CD4-positive, alpha-beta T cell (primary cell): ENCODE results near the gene UROS. TPM values are rescaled to one million over a fixed set of nuclear protein-coding genes. Genes with fewer than 3 reads are reported as not detected.

Experiments used
- ATAC-seq: fragments of 200-7000 bp; cut with Tn5 transposase; one replicate; pipeline ENCODE4 v1.10.0; 2022; ENCODE audit warnings: mild to moderate bottlenecking; ENCODE audit not compliant: poor library complexity
- CTCF ChIA-PET: fragments of 350-600 bp; sonication (Branson Sonifier 250); formaldehyde crosslinking; loops from one replicate; lab custom pipeline; 2021; ENCODE audit warnings: antibody characterized with exemption, inconsistent platforms; lab: Charles Lee
- POLR2A ChIA-PET: fragments of 350-600 bp; sonication (Branson Sonifier 250); formaldehyde crosslinking; loops from one replicate; lab custom pipeline; 2021; ENCODE audit warnings: antibody characterized with exemption, inconsistent platforms; lab: Charles Lee
- DNase-seq, 14 experiments: peaks; one replicate each; pipeline ENCODE4 v3.0.0-alpha.2; 2013 to 2020; ENCODE audit warnings: mixed read lengths in 2 of 14
- H3K27ac ChIP-seq, 2 donors: one replicate each; pipeline versions ENCODE4 v1.5.1 to v1.7.0; 2013; ENCODE audit warnings: low read length in 2 of 2, low read depth in 1 of 2, mild to moderate bottlenecking in 1 of 2
- H3K27me3 ChIP-seq, 2 experiments: 1 replicate in 1 of 2; 2 replicates in 1 of 2; pipeline versions ENCODE4 v1.6.1 to v1.7.0; 2013; ENCODE audit warnings: low read length in 2 of 2, control low read depth in 1 of 2, mild to moderate bottlenecking in 1 of 2, moderate library complexity in 1 of 2; ENCODE audit not compliant: insufficient read depth in 2 of 2, control insufficient read depth in 1 of 2
- H3K36me3 ChIP-seq: one replicate; pipeline ENCODE4 v1.6.1; 2013; ENCODE audit warnings: low read length, control low read depth; ENCODE audit not compliant: insufficient read depth
- H3K4me1 ChIP-seq: one replicate; pipeline ENCODE4 v1.6.1; 2013; ENCODE audit warnings: low read length, control low read depth; ENCODE audit not compliant: insufficient read depth
- H3K4me3 ChIP-seq: one replicate; pipeline ENCODE4 v1.5.1; 2013; ENCODE audit warnings: mild to moderate bottlenecking, low read length, moderate library complexity
- H3K9me3 ChIP-seq, 2 experiments: 1 replicate in 1 of 2; 2 replicates in 1 of 2; pipeline versions ENCODE4 v1.6.1 to v1.7.0; 2013; ENCODE audit warnings: low read length in 2 of 2, mild to moderate bottlenecking in 2 of 2, control low read depth in 1 of 2, moderate library complexity in 1 of 2; ENCODE audit not compliant: control insufficient read depth in 1 of 2, insufficient read depth in 1 of 2
- H3K27ac Mint-ChIP-seq: one replicate; pipeline ENCODE4 v1.8.0; 2020; ENCODE audit warnings: mixed read lengths
- H3K27me3 Mint-ChIP-seq: one replicate; pipeline ENCODE4 v1.8.0; 2021; ENCODE audit warnings: mixed read lengths
- H3K36me3 Mint-ChIP-seq: one replicate; pipeline ENCODE4 v1.8.0; 2021; ENCODE audit warnings: low read depth, mixed read lengths
- H3K4me1 Mint-ChIP-seq: one replicate; pipeline ENCODE4 v1.8.0; 2021; ENCODE audit warnings: low read depth, mixed read lengths
- H3K4me3 Mint-ChIP-seq: one replicate; pipeline ENCODE4 v1.8.0; 2020; ENCODE audit warnings: mild to moderate bottlenecking, mixed read lengths
- H3K9me3 Mint-ChIP-seq: one replicate; pipeline ENCODE4 v1.8.0; 2020; ENCODE audit warnings: mixed read lengths
- intact Hi-C, 2 experiments: fragments of 100-400 bp; cut with DNase I in 1 of 2; cut with micrococcal nuclease in 1 of 2; formaldehyde crosslinking; loops; one replicate each; pipeline versions ENCODE4 v1.15.1 to v1.9.0; 2023 to 2025; cut with DNase I, micrococcal nuclease
- total RNA-seq, 174 experiments: library from RNA in 2 of 174; stranded (reverse) in 2 of 174; gene quantifications; one replicate each; pipeline ENCODE4 v1.2.3 and lab custom pipeline; 2021 to 2026
- TF ChIP-seq, protein P1 (sequence below): fragments of 200-600 bp; IDR thresholded peaks from one replicate; pipeline ENCODE4 v1.8.0; 2022; ENCODE audit warnings: antibody characterized with exemption, mild to moderate bottlenecking

The UROS gene
- total RNA-seq, 2 experiments from 2014 or later: 18.2 to 18.6 TPM

GRCh38 chr10:125801574-125801973 is 21.5 kb downstream of the UROS start:
- H3K9me3 Mint-ChIP-seq: no peaks in the 10 kb centered on the region
- ChIA-PET CTCF (no interaction called here), POLR2A (no interaction called here)
- ATAC-seq: no peak
- H3K4me1 Mint-ChIP-seq: no peaks in the 10 kb centered on the region
- no peak overlapping the region for H3K4me3 ChIP-seq
- no peak overlapping the region for H3K4me3 Mint-ChIP-seq
- no peaks in the 10 kb centered on the region for H3K4me1 ChIP-seq
- TF ChIP-seq, protein P1, sequence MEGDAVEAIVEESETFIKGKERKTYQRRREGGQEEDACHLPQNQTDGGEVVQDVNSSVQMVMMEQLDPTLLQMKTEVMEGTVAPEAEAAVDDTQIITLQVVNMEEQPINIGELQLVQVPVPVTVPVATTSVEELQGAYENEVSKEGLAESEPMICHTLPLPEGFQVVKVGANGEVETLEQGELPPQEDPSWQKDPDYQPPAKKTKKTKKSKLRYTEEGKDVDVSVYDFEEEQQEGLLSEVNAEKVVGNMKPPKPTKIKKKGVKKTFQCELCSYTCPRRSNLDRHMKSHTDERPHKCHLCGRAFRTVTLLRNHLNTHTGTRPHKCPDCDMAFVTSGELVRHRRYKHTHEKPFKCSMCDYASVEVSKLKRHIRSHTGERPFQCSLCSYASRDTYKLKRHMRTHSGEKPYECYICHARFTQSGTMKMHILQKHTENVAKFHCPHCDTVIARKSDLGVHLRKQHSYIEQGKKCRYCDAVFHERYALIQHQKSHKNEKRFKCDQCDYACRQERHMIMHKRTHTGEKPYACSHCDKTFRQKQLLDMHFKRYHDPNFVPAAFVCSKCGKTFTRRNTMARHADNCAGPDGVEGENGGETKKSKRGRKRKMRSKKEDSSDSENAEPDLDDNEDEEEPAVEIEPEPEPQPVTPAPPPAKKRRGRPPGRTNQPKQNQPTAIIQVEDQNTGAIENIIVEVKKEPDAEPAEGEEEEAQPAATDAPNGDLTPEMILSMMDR: no peak
- H3K27me3 ChIP-seq: no peaks in the 10 kb centered on the region
- no peak for DNase-seq
- intact Hi-C loops: no loop called here
- peaks cover 74% of the 10 kb centered on the region for H3K36me3 Mint-ChIP-seq
- peaks cover 45% of the 10 kb centered on the region for H3K36me3 ChIP-seq
- H3K27ac ChIP-seq: no peak overlapping the region
- H3K9me3 ChIP-seq: no peaks in the 10 kb centered on the region
- H3K27me3 Mint-ChIP-seq: no peaks in the 10 kb centered on the region
- no peak overlapping the region for H3K27ac Mint-ChIP-seq

DNA sequence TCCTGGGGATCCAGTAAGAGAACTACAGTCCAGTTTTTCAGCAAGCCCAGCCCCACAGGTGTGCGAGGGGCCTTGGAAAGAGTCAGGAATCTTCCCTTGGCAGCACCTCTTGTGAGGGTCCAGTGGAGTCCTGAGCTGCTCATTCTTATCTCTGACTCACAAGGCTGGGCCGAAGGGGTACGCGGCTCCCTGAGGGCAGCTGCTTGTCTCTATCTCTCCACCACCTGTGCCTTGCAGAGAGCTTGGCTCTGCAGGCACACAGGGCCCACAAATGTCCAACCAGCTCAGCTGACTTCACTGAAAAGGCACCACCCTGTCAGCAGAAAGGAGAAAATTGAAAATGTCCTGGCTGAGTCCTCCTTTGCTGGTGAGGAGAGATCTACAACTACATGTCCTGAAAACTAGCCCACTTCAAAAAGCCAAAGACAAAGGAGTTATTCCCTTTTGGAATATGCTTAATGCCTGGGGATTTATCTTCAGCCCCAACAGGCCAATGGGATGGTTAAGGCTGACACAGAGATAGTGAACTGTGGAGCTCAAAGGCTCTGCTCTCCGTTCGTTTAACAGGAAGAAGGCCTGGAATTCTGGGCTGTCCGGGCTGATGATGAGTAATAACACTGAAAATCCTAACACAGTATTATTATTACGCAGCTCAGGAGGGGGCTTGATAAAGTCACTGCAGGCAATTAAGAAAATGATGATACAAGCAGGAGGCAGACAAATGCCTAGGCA is 23.4 kb downstream of the UROS start:
- no peak for DNase-seq
- Mint-ChIP-seq H3K9me3 (no peaks in the 10 kb centered on the region), H3K36me3 (peaks cover 67% of the 10 kb centered on the region), H3K27ac (no peak overlapping the region), H3K27me3 (no peaks in the 10 kb centered on the region), H3K4me3 (no peak overlapping the region), H3K4me1 (no peaks in the 10 kb centered on the region)
- H3K27me3 ChIP-seq: no peaks in the 10 kb centered on the region
- CTCF ChIA-PET: no interaction called here
- no peaks in the 10 kb centered on the region for H3K9me3 ChIP-seq
- no peak overlapping the region for H3K4me3 ChIP-seq
- H3K4me1 ChIP-seq: no peaks in the 10 kb centered on the region
- no peak overlapping the region for H3K27ac ChIP-seq
- POLR2A ChIA-PET: no interaction called here
- intact Hi-C loops: no loop called here
- TF ChIP-seq, protein P1: no peak
- ATAC-seq: no peak
- H3K36me3 ChIP-seq: peaks cover 44% of the 10 kb centered on the region

DNA sequence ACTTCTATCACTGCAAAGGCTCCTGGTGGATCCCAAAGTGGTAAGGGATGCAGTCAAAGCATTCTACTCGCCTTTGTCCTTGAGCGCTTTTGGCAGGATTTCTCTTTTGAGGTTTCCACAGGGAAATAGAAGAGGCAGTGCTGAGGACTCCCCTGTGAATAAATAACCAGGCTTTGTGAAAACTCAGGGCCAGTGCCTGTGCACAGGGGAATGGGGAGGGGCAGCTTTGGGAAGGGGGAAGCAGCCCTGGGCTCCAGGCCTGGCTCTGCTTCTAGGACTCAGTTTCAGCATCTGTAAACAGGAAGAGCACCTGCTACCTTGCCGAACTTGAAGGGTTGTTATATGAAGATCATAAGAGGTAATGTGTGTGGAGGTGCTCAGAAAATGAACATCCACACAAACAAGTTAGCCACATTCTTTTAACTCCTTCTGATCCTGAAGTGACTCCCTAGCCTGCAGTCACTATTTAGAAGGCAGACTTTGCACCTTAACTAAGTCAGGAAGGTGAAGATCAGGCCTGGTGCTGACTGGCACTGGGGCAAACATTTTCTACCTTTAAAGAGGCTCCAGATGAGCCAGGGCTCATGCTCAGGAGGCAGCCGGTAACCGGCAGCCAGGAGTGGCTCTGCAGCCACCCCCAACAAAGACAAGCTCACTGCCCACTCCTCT is 24.9 kb downstream of the UROS start:
- ChIA-PET CTCF (no interaction called here), POLR2A (no interaction called here)
- ATAC-seq (no peak), DNase-seq (no peak)
- H3K9me3 ChIP-seq: no peaks in the 10 kb centered on the region
- H3K4me1 ChIP-seq: no peaks in the 10 kb centered on the region
- H3K36me3 ChIP-seq: peaks cover 49% of the 10 kb centered on the region
- intact Hi-C loops: no loop called here
- Mint-ChIP-seq H3K4me3 (no peak overlapping the region), H3K36me3 (peaks cover 73% of the 10 kb centered on the region), H3K4me1 (no peaks in the 10 kb centered on the region), H3K27me3 (no peaks in the 10 kb centered on the region), H3K27ac (no peak overlapping the region), H3K9me3 (no peaks in the 10 kb centered on the region)
- H3K4me3 ChIP-seq: no peak overlapping the region
- no peaks in the 10 kb centered on the region for H3K27me3 ChIP-seq
- H3K27ac ChIP-seq: no peak overlapping the region
- TF ChIP-seq, protein P1: no peak
